Type B pancreatic cell (in vitro differentiated cells): Measurements from ENCODE around the gene SLC10A1. TPM values are rescaled to one million over a fixed set of nuclear protein-coding genes. Genes with fewer than 3 reads are reported as not detected.
A peak's percentile ranks its signal among the peaks of the same experiment; 100 is the strongest.

Source experiments
- DNase-seq: peaks from one replicate; pipeline ENCODE4 v3.0.0; 2021; ENCODE audit warnings: mixed read lengths; ENCODE audit not compliant: unreplicated experiment; ENCODE audit errors: extremely low spot score
- H3K27ac Mint-ChIP-seq: 2 replicates; pipeline ENCODE4 v1.8.0; 2021; ENCODE audit warnings: mild to moderate bottlenecking, mixed read lengths
- H3K27me3 Mint-ChIP-seq: 2 replicates; pipeline ENCODE4 v1.8.0; 2021; ENCODE audit warnings: mixed read lengths
- H3K36me3 Mint-ChIP-seq: 2 replicates; pipeline ENCODE4 v1.8.0; 2021; ENCODE audit warnings: mixed read lengths
- H3K4me1 Mint-ChIP-seq: one replicate; pipeline ENCODE4 v1.8.0; 2021; ENCODE audit warnings: mixed read lengths; ENCODE audit not compliant: unreplicated experiment
- H3K4me3 Mint-ChIP-seq: 2 replicates; pipeline ENCODE4 v1.8.0; 2021; ENCODE audit warnings: mild to moderate bottlenecking, mixed read lengths
- H3K9me3 Mint-ChIP-seq: 2 replicates; pipeline ENCODE4 v1.8.0; 2021; ENCODE audit warnings: mixed read lengths
- total RNA-seq: library from RNA; stranded (reverse); gene quantifications from 2 replicates; pipeline ENCODE4 v1.2.1, GENCODE V29; 2021; ENCODE audit warnings: low replicate concordance
- TF ChIP-seq, protein P1 (sequence below): fragments of 200-600 bp; sonication (generic); conservative IDR thresholded peaks from 2 replicates; pipeline ENCODE4 v1.5.0; 2021; ENCODE audit warnings: antibody characterized with exemption, mild to moderate bottlenecking

The SLC10A1 gene
- total RNA-seq, 1 donor from 2014 or later, result not detected

DNA sequence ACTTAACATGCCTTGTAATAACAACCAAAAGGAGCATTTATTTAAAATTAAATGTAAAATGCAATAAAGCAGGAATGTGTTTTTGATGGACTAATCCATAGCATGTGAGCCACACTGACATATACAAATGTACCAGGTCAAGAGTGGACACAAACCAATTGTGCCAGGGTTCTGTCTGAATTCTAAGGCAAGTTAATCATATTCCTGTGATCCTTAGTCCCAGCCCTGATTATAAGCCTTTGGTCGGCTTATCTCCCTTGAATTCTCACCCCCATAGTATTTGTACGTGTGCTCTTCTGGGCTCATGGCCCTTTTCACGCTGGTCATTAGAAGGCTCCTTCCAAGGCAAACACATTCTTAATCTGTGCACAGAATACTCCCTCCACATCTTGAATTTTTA is 40.7 kb downstream of the SLC10A1 start:
- no peaks in the 10 kb centered on the region for H3K36me3 Mint-ChIP-seq
- no peak overlapping the region for H3K4me3 Mint-ChIP-seq
- TF ChIP-seq, protein P1, sequence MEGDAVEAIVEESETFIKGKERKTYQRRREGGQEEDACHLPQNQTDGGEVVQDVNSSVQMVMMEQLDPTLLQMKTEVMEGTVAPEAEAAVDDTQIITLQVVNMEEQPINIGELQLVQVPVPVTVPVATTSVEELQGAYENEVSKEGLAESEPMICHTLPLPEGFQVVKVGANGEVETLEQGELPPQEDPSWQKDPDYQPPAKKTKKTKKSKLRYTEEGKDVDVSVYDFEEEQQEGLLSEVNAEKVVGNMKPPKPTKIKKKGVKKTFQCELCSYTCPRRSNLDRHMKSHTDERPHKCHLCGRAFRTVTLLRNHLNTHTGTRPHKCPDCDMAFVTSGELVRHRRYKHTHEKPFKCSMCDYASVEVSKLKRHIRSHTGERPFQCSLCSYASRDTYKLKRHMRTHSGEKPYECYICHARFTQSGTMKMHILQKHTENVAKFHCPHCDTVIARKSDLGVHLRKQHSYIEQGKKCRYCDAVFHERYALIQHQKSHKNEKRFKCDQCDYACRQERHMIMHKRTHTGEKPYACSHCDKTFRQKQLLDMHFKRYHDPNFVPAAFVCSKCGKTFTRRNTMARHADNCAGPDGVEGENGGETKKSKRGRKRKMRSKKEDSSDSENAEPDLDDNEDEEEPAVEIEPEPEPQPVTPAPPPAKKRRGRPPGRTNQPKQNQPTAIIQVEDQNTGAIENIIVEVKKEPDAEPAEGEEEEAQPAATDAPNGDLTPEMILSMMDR, result no peak
- H3K4me1 Mint-ChIP-seq, result peaks cover 11% of the 10 kb centered on the region
- H3K27ac Mint-ChIP-seq, result no peak overlapping the region
- no peaks in the 10 kb centered on the region for H3K27me3 Mint-ChIP-seq
- no peak for DNase-seq
- H3K9me3 Mint-ChIP-seq, result no peaks in the 10 kb centered on the region

DNA sequence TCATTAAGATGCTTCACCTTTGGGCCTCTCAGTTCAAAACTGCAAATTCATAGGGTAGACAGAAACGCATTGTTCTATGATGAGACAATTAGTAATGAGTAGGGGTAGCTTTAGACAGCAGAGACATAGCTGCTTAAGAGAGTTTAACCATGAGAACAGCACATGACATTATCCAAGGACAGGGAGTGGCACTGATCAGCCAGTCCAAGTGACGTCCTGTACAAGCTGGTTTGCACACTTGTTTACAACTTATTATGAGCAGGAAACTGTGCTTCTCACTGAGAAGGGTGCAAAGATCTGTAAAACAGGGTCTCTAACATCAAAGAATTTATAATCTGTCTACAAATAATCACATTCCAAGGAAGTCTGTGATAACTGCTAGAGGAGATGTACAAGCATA is 41.3 kb downstream of the SLC10A1 start:
- H3K4me1 Mint-ChIP-seq, result peaks cover 11% of the 10 kb centered on the region
- no peaks in the 10 kb centered on the region for H3K27me3 Mint-ChIP-seq
- no peaks in the 10 kb centered on the region for H3K36me3 Mint-ChIP-seq
- no peaks in the 10 kb centered on the region for H3K9me3 Mint-ChIP-seq
- TF ChIP-seq, protein P1, result no peak
- H3K4me3 Mint-ChIP-seq, result no peak overlapping the region
- no peak for DNase-seq
- H3K27ac Mint-ChIP-seq, result peak overlapping the region; percentile 89

DNA sequence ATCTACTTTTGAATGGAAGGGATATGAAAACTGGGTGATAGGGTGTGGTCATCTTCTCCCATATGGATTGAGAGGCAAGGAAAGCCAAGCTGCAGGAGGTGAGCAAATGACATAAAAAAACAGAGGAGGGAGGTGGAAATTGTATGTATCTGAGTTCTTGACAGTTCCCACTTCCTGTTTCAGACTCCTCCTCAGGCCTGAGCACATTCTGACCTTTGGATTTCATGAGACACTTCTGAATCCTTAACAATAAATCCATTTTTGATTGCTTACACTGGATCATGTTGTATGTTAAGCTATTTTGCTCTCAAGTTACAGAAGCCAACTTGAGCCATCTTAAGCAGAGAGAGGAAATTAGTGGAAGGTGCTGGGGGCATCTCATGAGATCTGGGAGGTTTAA is 41.7 kb downstream of the SLC10A1 start:
- Mint-ChIP-seq H3K27me3 (no peaks in the 10 kb centered on the region), H3K9me3 (no peaks in the 10 kb centered on the region), H3K36me3 (no peaks in the 10 kb centered on the region), H3K4me3 (no peak overlapping the region), H3K27ac (peak overlapping the region; percentile 89), H3K4me1 (peaks cover 11% of the 10 kb centered on the region)
- TF ChIP-seq, protein P1, result no peak
- no peak for DNase-seq

DNA sequence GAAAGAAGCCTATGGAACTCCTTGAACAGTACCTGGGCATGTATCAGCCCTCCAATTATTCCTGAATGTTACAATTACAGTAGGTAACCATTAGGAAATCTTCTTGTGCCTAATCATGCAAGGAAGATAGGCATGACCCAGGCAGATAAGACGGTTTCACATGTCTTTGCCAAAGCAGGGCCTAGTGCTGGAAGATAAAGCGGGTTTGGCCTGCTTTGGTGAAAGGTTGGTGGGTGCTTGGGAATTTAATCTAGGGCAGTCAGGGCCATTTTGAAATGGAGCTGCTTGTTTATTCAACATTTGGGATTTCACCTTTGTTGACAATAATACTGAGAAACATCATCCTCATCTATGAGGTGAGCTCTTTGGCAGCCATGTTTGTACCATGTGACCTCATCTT is 42.6 kb downstream of the SLC10A1 start:
- H3K4me1 Mint-ChIP-seq, result peaks cover 15% of the 10 kb centered on the region
- no peaks in the 10 kb centered on the region for H3K36me3 Mint-ChIP-seq
- no peaks in the 10 kb centered on the region for H3K27me3 Mint-ChIP-seq
- DNase-seq, result no peak
- peak overlapping the region; percentile 16 for H3K27ac Mint-ChIP-seq
- TF ChIP-seq, protein P1, result no peak
- no peak overlapping the region for H3K4me3 Mint-ChIP-seq
- no peaks in the 10 kb centered on the region for H3K9me3 Mint-ChIP-seq

DNA sequence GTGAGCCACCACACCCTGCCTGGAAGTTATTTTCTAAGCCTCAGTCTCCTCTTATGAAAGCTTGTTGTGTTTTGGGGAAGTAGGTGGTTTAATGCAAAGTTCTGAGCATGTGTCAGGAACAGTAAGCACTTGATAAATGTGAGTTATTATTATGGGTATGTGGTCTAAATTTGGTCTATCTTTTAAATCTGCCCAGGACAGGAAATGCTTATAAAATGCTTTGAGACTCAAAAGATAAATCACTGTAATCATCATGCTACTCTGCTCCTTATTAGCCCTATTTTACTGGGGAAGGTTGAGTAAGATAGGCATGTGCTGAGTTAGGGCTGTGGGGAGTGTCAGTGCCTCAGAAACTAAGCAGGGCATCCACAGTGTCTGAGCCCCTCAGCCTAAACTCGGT is 43.2 kb downstream of the SLC10A1 start:
- DNase-seq, result no peak
- no peaks in the 10 kb centered on the region for H3K9me3 Mint-ChIP-seq
- H3K27ac Mint-ChIP-seq, result peak overlapping the region; percentile 16
- TF ChIP-seq, protein P1, result no peak
- H3K4me1 Mint-ChIP-seq, result peaks cover 15% of the 10 kb centered on the region
- no peaks in the 10 kb centered on the region for H3K36me3 Mint-ChIP-seq
- H3K4me3 Mint-ChIP-seq, result no peak overlapping the region
- H3K27me3 Mint-ChIP-seq, result no peaks in the 10 kb centered on the region

DNA sequence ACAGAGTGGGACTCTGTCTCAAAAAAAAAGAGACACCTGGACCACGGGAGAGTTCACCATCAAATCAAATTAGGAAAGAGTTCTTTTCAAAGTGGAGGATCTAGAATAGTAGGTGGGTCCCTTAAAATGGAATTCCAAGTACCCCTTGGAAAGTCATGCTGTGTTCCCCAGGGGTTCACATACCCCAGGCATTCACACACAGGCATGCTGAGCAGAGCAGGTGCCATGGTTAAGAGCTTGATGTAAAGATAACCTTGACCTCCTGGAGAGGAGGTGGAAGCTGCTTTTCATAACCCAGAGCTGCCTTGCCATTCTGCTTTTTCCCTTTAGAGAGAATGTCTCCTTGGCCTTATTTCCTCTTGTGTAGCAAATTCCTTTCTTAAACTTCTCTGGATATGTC is 44.3 kb downstream of the SLC10A1 start:
- TF ChIP-seq, protein P1, result no peak
- Mint-ChIP-seq H3K4me1 (peaks cover 15% of the 10 kb centered on the region), H3K27ac (no peak overlapping the region)

More for the DNA sequence above, 44.3 kb downstream of the SLC10A1 start:
- DNase-seq, result no peak
- H3K36me3 Mint-ChIP-seq, result no peaks in the 10 kb centered on the region
- H3K9me3 Mint-ChIP-seq, result no peaks in the 10 kb centered on the region
- H3K4me3 Mint-ChIP-seq, result no peak overlapping the region
- no peaks in the 10 kb centered on the region for H3K27me3 Mint-ChIP-seq
